Measurements from ENCODE around the gene PRR5. TPM values are rescaled to one million over a fixed set of nuclear protein-coding genes. Genes with fewer than 3 reads are reported as not detected.

Gene PRR5
- total RNA-seq, 1 experiment from 2014 or later, result 26.9 TPM

DNA sequence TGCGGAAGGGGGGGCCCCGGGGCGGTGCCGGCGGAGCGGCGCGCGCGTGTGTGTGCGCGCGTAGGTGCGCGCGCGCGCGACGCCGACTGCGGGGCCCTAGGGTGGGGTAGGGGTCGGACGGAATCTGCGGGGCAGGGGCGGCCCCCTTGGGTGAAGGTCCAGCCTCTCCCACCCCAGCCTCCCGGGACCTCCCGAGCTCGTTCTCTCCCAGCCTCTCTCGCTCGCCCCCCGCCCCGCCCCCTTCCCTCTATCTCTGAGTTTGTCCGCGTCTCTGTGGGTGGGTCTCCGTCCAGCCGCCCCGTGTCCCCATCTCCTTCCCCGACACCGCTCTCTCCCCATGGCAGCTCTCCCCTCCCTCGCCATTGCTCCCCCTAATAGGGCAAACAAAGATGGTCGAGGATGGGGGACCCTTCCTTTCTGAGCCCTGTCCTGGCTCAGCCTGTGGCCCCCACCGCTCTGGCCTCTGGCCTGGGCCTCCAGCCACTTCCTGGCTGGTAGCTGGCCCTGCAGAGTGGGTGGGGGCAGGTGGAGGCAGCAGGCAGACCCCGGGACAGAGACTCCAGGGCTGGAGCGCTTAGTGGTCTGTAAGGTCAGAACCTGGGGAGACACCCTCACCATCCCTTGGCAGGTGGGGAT lies 33.0 kb upstream of the PRR5 start:
- no peaks in the 10 kb centered on the region for H3K4me1 ChIP-seq (ENCODE audit: control insufficient read depth in 1 of 2, insufficient read depth in 2 of 2, low read length in 2 of 2)
- ChIA-PET CTCF (no interaction called here), POLR2A (no interaction called here), RAD21 (ENCODE audit: low non-redundant PET in 1 of 2, low total read pairs in 2 of 2, uncharacterized antibody in 2 of 2, unreplicated experiment in 2 of 2) (no interaction called here)
- no peak overlapping the region for H3K4me2 ChIP-seq (ENCODE audit: low read length)
- H3K4me3 ChIP-seq (replicated peaks in 1 of 2; ENCODE audit: low read depth in 1 of 2, low read length in 2 of 2), result no peak overlapping the region
- BruUV-seq (replicated peaks), result no TSS peak
- no peak overlapping the region for H3K27ac ChIP-seq (ENCODE audit: low read depth, low read length)
- intact Hi-C loops (cut with micrococcal nuclease), result no loop called here
- no peaks in the 10 kb centered on the region for H3K79me2 ChIP-seq (ENCODE audit: insufficient read depth, low read length)
- H3K9ac ChIP-seq (ENCODE audit: low read length), result no peak overlapping the region
- H3K9me2 ChIP-seq (ENCODE audit: insufficient read depth), result no peaks in the 10 kb centered on the region
- H3K27me3 ChIP-seq (ENCODE audit: insufficient read depth, low read length), result peaks cover 2% of the 10 kb centered on the region; the same call in 1 of the 2 replicates
- H3K9me3 ChIP-seq (ENCODE audit: control insufficient read depth in 1 of 2, insufficient read depth in 1 of 2, low read depth in 1 of 2, low read length in 2 of 2), result no peaks in the 10 kb centered on the region
- H4K20me1 ChIP-seq (ENCODE audit: insufficient read depth), result no peaks in the 10 kb centered on the region
- no peak overlapping the region for H2AFZ ChIP-seq (ENCODE audit: low read depth, low read length, poor library complexity, severe bottlenecking)
- no peaks in the 10 kb centered on the region for H3K36me3 ChIP-seq (ENCODE audit: control insufficient read depth in 1 of 2, insufficient read depth in 2 of 2, low read length in 2 of 2)
- TF ChIP-seq EGR1 (IDR thresholded peaks at IDR 0.05; ENCODE audit: low read depth) (no peak), SRF (IDR thresholded peaks at IDR 0.05; ENCODE audit: low read depth) (no peak), FOSL1 (IDR thresholded peaks at IDR 0.05; ENCODE audit: low read depth) (no peak), YY1 (IDR thresholded peaks at IDR 0.05; ENCODE audit: extremely low read depth, insufficient replicate concordance, low read depth, low read length) (no peak), ELF1 (IDR thresholded peaks at IDR 0.05; ENCODE audit: borderline replicate concordance, low read depth) (no peak), CEBPB (IDR thresholded peaks at IDR 0.05; ENCODE audit: low read depth) (no peak), SP1 (IDR thresholded peaks at IDR 0.05; ENCODE audit: low read depth) (no peak), EZH2 (IDR thresholded peaks at IDR 0.05) (no peak), POLR2AphosphoS5 (IDR thresholded peaks at IDR 0.05; ENCODE audit: low read depth, low read length) (no peak), POLR2A (IDR thresholded peaks at IDR 0.05; ENCODE audit: borderline replicate concordance, extremely low read depth, insufficient read depth, insufficient read length) (no peak), TCF7L2 (IDR thresholded peaks at IDR 0.05; ENCODE audit: borderline replicate concordance, extremely low read depth, insufficient read depth, insufficient read length) (no peak), RAD21 (IDR thresholded peaks at IDR 0.05; ENCODE audit: low read depth) (no peak), EZH2phosphoT487 (IDR thresholded peaks at IDR 0.05; ENCODE audit: borderline replicate concordance) (no peak), CBX3 (IDR thresholded peaks at IDR 0.05; ENCODE audit: low read depth) (no peak)
- TF ChIP-seq, protein P1, sequence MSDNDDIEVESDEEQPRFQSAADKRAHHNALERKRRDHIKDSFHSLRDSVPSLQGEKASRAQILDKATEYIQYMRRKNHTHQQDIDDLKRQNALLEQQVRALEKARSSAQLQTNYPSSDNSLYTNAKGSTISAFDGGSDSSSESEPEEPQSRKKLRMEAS (IDR thresholded peaks at IDR 0.05), result no peak
- TF ChIP-seq, protein P2, sequence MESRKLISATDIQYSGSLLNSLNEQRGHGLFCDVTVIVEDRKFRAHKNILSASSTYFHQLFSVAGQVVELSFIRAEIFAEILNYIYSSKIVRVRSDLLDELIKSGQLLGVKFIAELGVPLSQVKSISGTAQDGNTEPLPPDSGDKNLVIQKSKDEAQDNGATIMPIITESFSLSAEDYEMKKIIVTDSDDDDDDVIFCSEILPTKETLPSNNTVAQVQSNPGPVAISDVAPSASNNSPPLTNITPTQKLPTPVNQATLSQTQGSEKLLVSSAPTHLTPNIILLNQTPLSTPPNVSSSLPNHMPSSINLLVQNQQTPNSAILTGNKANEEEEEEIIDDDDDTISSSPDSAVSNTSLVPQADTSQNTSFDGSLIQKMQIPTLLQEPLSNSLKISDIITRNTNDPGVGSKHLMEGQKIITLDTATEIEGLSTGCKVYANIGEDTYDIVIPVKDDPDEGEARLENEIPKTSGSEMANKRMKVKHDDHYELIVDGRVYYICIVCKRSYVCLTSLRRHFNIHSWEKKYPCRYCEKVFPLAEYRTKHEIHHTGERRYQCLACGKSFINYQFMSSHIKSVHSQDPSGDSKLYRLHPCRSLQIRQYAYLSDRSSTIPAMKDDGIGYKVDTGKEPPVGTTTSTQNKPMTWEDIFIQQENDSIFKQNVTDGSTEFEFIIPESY (IDR thresholded peaks at IDR 0.05; ENCODE audit: extremely low read depth, insufficient replicate concordance, low read length), result no peak
- TF ChIP-seq, protein P3, sequence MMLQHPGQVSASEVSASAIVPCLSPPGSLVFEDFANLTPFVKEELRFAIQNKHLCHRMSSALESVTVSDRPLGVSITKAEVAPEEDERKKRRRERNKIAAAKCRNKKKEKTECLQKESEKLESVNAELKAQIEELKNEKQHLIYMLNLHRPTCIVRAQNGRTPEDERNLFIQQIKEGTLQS (IDR thresholded peaks at IDR 0.05), result no peak
- TF ChIP-seq, protein P4, sequence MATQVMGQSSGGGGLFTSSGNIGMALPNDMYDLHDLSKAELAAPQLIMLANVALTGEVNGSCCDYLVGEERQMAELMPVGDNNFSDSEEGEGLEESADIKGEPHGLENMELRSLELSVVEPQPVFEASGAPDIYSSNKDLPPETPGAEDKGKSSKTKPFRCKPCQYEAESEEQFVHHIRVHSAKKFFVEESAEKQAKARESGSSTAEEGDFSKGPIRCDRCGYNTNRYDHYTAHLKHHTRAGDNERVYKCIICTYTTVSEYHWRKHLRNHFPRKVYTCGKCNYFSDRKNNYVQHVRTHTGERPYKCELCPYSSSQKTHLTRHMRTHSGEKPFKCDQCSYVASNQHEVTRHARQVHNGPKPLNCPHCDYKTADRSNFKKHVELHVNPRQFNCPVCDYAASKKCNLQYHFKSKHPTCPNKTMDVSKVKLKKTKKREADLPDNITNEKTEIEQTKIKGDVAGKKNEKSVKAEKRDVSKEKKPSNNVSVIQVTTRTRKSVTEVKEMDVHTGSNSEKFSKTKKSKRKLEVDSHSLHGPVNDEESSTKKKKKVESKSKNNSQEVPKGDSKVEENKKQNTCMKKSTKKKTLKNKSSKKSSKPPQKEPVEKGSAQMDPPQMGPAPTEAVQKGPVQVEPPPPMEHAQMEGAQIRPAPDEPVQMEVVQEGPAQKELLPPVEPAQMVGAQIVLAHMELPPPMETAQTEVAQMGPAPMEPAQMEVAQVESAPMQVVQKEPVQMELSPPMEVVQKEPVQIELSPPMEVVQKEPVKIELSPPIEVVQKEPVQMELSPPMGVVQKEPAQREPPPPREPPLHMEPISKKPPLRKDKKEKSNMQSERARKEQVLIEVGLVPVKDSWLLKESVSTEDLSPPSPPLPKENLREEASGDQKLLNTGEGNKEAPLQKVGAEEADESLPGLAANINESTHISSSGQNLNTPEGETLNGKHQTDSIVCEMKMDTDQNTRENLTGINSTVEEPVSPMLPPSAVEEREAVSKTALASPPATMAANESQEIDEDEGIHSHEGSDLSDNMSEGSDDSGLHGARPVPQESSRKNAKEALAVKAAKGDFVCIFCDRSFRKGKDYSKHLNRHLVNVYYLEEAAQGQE (IDR thresholded peaks at IDR 0.05; ENCODE audit: low read depth), result no peak
- TF ChIP-seq, protein P5, sequence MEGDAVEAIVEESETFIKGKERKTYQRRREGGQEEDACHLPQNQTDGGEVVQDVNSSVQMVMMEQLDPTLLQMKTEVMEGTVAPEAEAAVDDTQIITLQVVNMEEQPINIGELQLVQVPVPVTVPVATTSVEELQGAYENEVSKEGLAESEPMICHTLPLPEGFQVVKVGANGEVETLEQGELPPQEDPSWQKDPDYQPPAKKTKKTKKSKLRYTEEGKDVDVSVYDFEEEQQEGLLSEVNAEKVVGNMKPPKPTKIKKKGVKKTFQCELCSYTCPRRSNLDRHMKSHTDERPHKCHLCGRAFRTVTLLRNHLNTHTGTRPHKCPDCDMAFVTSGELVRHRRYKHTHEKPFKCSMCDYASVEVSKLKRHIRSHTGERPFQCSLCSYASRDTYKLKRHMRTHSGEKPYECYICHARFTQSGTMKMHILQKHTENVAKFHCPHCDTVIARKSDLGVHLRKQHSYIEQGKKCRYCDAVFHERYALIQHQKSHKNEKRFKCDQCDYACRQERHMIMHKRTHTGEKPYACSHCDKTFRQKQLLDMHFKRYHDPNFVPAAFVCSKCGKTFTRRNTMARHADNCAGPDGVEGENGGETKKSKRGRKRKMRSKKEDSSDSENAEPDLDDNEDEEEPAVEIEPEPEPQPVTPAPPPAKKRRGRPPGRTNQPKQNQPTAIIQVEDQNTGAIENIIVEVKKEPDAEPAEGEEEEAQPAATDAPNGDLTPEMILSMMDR (IDR thresholded peaks at IDR 0.05 in 2 of 3, conservative IDR thresholded peaks at IDR 0.05 in 1 of 3; ENCODE audit: borderline replicate concordance in 1 of 3, insufficient read depth in 1 of 3, low read depth in 2 of 3, low read length in 2 of 3), result no peak
- ATAC-seq, result no peak
- DNase-seq (ENCODE audit: low read depth, low spot score), result no peak
